DND-41 (cell line): ENCODE results near the gene ARSG.

Experiments
- ATAC-seq: fragments of 200-7000 bp; cut with Tn5 transposase; 3 replicates; pipeline ENCODE4 v1.9.1; 2021; ENCODE audit warnings: low read depth; ENCODE audit not compliant: insufficient read depth
- DNase-seq: peaks from one replicate; pipeline ENCODE4 v3.0.0-alpha.2; 2020
- H2AFZ ChIP-seq: 2 replicates; pipeline ENCODE4 v1.6.0; 2012; ENCODE audit warnings: low read depth, low read length
- H3K27ac ChIP-seq: 2 replicates; pipeline ENCODE4 v1.5.1; 2012; ENCODE audit warnings: low read length, inconsistent platforms
- H3K27me3 ChIP-seq: fragments of 200-600 bp; sonication (generic); 2 replicates; pipeline ENCODE4 v1.6.0; 2012; ENCODE audit warnings: low read length, mild to moderate bottlenecking, inconsistent platforms; ENCODE audit not compliant: insufficient read depth, poor library complexity
- H3K36me3 ChIP-seq: 2 replicates; pipeline ENCODE4 v1.5.1; 2012; ENCODE audit warnings: low read length, inconsistent platforms; ENCODE audit not compliant: insufficient read depth
- H3K4me1 ChIP-seq: 2 replicates; pipeline ENCODE4 v1.5.1; 2012; ENCODE audit warnings: mild to moderate bottlenecking, low read length; ENCODE audit not compliant: insufficient read depth
- H3K4me2 ChIP-seq: 2 replicates; pipeline ENCODE4 v1.6.0; 2012; ENCODE audit warnings: mild to moderate bottlenecking, moderate library complexity, low read length, inconsistent platforms; ENCODE audit not compliant: insufficient read depth
- H3K4me3 ChIP-seq, 2 experiments: fragments of 200-600 bp in 1 of 2; shearing (Covaris generic) in 1 of 2; 2 replicates each; pipeline ENCODE4 v1.5.1; 2012 to 2016; ENCODE audit warnings: inconsistent platforms in 2 of 2, low read length in 2 of 2, mild to moderate bottlenecking in 2 of 2, low read depth in 1 of 2, moderate library complexity in 1 of 2
- H3K79me2 ChIP-seq: 2 replicates; pipeline ENCODE4 v1.6.0; 2012; ENCODE audit warnings: low read length, inconsistent platforms; ENCODE audit not compliant: insufficient read depth
- H3K9ac ChIP-seq: 2 replicates; pipeline ENCODE4 v1.6.0; 2012; ENCODE audit warnings: low read depth, mild to moderate bottlenecking, inconsistent platforms, low read length, moderate library complexity
- H3K9me3 ChIP-seq: 2 replicates; pipeline ENCODE4 v1.5.1; 2012; ENCODE audit warnings: low read length, moderate library complexity, mild to moderate bottlenecking, inconsistent platforms; ENCODE audit not compliant: insufficient read depth, severe bottlenecking
- H4K20me1 ChIP-seq: 2 replicates; pipeline ENCODE4 v1.6.0; 2012; ENCODE audit warnings: low read length; ENCODE audit not compliant: insufficient read depth
- EZH2 ChIP-seq: IDR thresholded peaks from 3 replicates; pipeline ENCODE4 v1.6.1; 2012; ENCODE audit warnings: borderline replicate concordance, low read depth, mild to moderate bottlenecking, moderate library complexity, low read length, inconsistent platforms; ENCODE audit not compliant: severe bottlenecking
- TF ChIP-seq, protein P1 (sequence below): IDR thresholded peaks from 2 replicates; pipeline ENCODE4 v1.5.1; 2012; ENCODE audit warnings: borderline replicate concordance, low read length, moderate library complexity, mild to moderate bottlenecking; ENCODE audit not compliant: poor library complexity, severe bottlenecking; ENCODE audit errors: extremely low read depth

Gene ARSG

DNA sequence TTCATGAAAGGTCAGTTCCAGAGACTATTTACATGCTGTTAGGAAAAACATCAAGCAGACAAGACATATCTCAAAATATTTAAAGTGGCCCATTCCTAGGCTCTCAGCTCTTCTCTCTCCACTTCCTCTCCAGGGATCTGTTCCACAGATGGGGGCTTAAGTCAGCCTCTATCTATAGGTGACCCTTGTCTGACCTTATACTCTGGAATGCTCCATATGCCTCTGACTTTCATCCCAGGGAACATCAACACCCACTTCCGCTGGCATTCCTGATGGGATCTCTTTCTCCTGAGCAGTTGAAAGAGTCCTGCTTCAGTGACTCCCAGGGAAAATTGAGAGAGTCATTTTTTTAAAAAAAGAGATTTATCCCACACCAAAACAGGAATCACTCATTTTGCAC is 177.5 kb downstream of the ARSG start:
- H4K20me1 ChIP-seq, result no peaks in the 10 kb centered on the region
- no peak overlapping the region for H3K27ac ChIP-seq
- no peaks in the 10 kb centered on the region for H3K9me3 ChIP-seq
- TF ChIP-seq, protein P1, sequence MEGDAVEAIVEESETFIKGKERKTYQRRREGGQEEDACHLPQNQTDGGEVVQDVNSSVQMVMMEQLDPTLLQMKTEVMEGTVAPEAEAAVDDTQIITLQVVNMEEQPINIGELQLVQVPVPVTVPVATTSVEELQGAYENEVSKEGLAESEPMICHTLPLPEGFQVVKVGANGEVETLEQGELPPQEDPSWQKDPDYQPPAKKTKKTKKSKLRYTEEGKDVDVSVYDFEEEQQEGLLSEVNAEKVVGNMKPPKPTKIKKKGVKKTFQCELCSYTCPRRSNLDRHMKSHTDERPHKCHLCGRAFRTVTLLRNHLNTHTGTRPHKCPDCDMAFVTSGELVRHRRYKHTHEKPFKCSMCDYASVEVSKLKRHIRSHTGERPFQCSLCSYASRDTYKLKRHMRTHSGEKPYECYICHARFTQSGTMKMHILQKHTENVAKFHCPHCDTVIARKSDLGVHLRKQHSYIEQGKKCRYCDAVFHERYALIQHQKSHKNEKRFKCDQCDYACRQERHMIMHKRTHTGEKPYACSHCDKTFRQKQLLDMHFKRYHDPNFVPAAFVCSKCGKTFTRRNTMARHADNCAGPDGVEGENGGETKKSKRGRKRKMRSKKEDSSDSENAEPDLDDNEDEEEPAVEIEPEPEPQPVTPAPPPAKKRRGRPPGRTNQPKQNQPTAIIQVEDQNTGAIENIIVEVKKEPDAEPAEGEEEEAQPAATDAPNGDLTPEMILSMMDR, result no peak
- no peak for TF ChIP-seq EZH2
- H3K4me2 ChIP-seq, result no peak overlapping the region
- H3K27me3 ChIP-seq, result no peaks in the 10 kb centered on the region
- ATAC-seq (no peak), DNase-seq (no peak)
- no peak overlapping the region for H2AFZ ChIP-seq
- no peak overlapping the region for H3K9ac ChIP-seq
- H3K4me1 ChIP-seq, result peaks cover 7% of the 10 kb centered on the region
- H3K36me3 ChIP-seq, result no peaks in the 10 kb centered on the region
- H3K4me3 ChIP-seq, result no peak overlapping the region
- no peaks in the 10 kb centered on the region for H3K79me2 ChIP-seq
